RCC 7860 (cell line): ENCODE measurements around the gene CCDC85C.

Source experiments
- DNase-seq: peaks from one replicate; pipeline ENCODE4 v3.0.0-alpha.2; 2015; ENCODE audit warnings: low spot score
- FAIRE-seq: peaks from 2 replicates; lab custom pipeline; 2012; peaks lifted over from hg19 to GRCh38; lab: Jason Lieb, UNC

CCDC85C gene

GRCh38 chr14:99592933-99593753, 10.9 kb downstream of the CCDC85C start:
- FAIRE-seq (no peak), DNase-seq (no peak)

- FAIRE-seq (no peak), DNase-seq (no peak)
These were observed 11.6 kb downstream of the CCDC85C start for GRCh38 chr14:99592394-99592793.

GRCh38 chr14:99590746-99591555, 13.1 kb downstream of the CCDC85C start:
- no peak for FAIRE-seq
- peak; percentile 62 for DNase-seq

- DNase-seq (no peak), FAIRE-seq (no peak)
These were observed 14.1 kb downstream of the CCDC85C start for GRCh38 chr14:99589651-99590530.

- DNase-seq: no peak
- FAIRE-seq: no peak
These were observed 15.0 kb downstream of the CCDC85C start for GRCh38 chr14:99589031-99589441.

GRCh38 chr14:99587460-99588278, 16.3 kb downstream of the CCDC85C start:
- no peak for FAIRE-seq
- no peak for DNase-seq

- DNase-seq (no peak), FAIRE-seq (no peak)
These were observed 17.1 kb downstream of the CCDC85C start for GRCh38 chr14:99586761-99587459.

GRCh38 chr14:99586054-99586760, 17.8 kb downstream of the CCDC85C start:
- DNase-seq (no peak), FAIRE-seq (no peak)

- FAIRE-seq (no peak), DNase-seq (no peak)
These were observed 19.2 kb downstream of the CCDC85C start for GRCh38 chr14:99584823-99585222.

GRCh38 chr14:99581938-99582337, 22.1 kb downstream of the CCDC85C start:
- no peak for FAIRE-seq
- DNase-seq: no peak

- FAIRE-seq (no peak), DNase-seq (no peak)
These were observed 22.6 kb downstream of the CCDC85C start for GRCh38 chr14:99581374-99581773.

- DNase-seq (peak; percentile 92), FAIRE-seq (peak; percentile 65)
These were observed 24.0 kb downstream of the CCDC85C start for GRCh38 chr14:99579903-99580571.

GRCh38 chr14:99579120-99579836, 24.7 kb downstream of the CCDC85C start:
- FAIRE-seq: no peak
- DNase-seq: peak; percentile 12

- DNase-seq: no peak
These were observed 25.4 kb downstream of the CCDC85C start for GRCh38 chr14:99578541-99579101.

GRCh38 chr14:99576761-99577705, 27.0 kb downstream of the CCDC85C start:
- DNase-seq (no peak), FAIRE-seq (no peak)

More at GRCh38 chr14:99578541-99579101, 25.4 kb downstream of the CCDC85C start:
- no peak for FAIRE-seq

- no peak for FAIRE-seq
- DNase-seq: peak; percentile 8
These were observed 27.7 kb downstream of the CCDC85C start for GRCh38 chr14:99576304-99576703.
